Effector CD4-positive, alpha-beta T cell (primary cell): ENCODE data around the gene TTBK2.
"Not testable (repeated sequence)": the region's sequence is repeated elsewhere in the genome, so short reads cannot be mapped to it uniquely, and the experiment has no call there.

Source experiments
- DNase-seq: peaks from one replicate; pipeline ENCODE4 v3.0.0-alpha.2; 2020

TTBK2 gene

GRCh38 chr15:42903388-42904324 is 16.9 kb downstream of the TTBK2 start:
- no peak for DNase-seq

GRCh38 chr15:42893911-42894310 is 26.7 kb downstream of the TTBK2 start:
- DNase-seq = not testable (repeated sequence)

- no peak for DNase-seq
These were observed 29.0 kb downstream of the TTBK2 start for GRCh38 chr15:42891569-42891968.

GRCh38 chr15:42890161-42890913 is 30.2 kb downstream of the TTBK2 start:
- DNase-seq = no peak

GRCh38 chr15:42887384-42887783 is 33.2 kb downstream of the TTBK2 start:
- not testable (repeated sequence) for DNase-seq

GRCh38 chr15:42880121-42880520 is 40.5 kb downstream of the TTBK2 start:
- no peak for DNase-seq

GRCh38 chr15:42879443-42879842 is 41.1 kb downstream of the TTBK2 start:
- no peak for DNase-seq

- DNase-seq = no peak
These were observed 44.4 kb downstream of the TTBK2 start for GRCh38 chr15:42876224-42876623.

GRCh38 chr15:42868683-42869082 is 51.9 kb downstream of the TTBK2 start:
- no peak for DNase-seq

- no peak for DNase-seq
These were observed 56.9 kb downstream of the TTBK2 start for GRCh38 chr15:42863572-42864239.

GRCh38 chr15:42858999-42859789 is 61.4 kb downstream of the TTBK2 start:
- DNase-seq = no peak

- DNase-seq = no peak
These were observed 62.0 kb downstream of the TTBK2 start for GRCh38 chr15:42858540-42858939.

GRCh38 chr15:42854576-42854975 is 66.0 kb downstream of the TTBK2 start:
- DNase-seq = no peak

- DNase-seq = no peak
These were observed 70.7 kb downstream of the TTBK2 start for GRCh38 chr15:42849836-42850235.

GRCh38 chr15:42848846-42849245 is 71.7 kb downstream of the TTBK2 start:
- no peak for DNase-seq

GRCh38 chr15:42846647-42847046 is 73.9 kb downstream of the TTBK2 start:
- DNase-seq = no peak

GRCh38 chr15:42845581-42845980 is 75.0 kb downstream of the TTBK2 start:
- no peak for DNase-seq

GRCh38 chr15:42843699-42844098 is 76.9 kb downstream of the TTBK2 start:
- DNase-seq = no peak

GRCh38 chr15:42836251-42836650 is 84.3 kb downstream of the TTBK2 start:
- no peak for DNase-seq

- DNase-seq = no peak
These were observed 88.0 kb downstream of the TTBK2 start for GRCh38 chr15:42832576-42832975.

- DNase-seq = no peak
These were observed 94.2 kb downstream of the TTBK2 start for GRCh38 chr15:42826251-42826890.

GRCh38 chr15:42825599-42825998 is 95.0 kb downstream of the TTBK2 start:
- no peak for DNase-seq
